HG03045 (cell line): Measurements from ENCODE around the gene FSIP1.
"Not testable (repeated sequence)": the region's sequence is repeated elsewhere in the genome, so short reads cannot be mapped to it uniquely, and the experiment has no call there.

Experiments
- ATAC-seq: cut with Tn5 transposase; IDR thresholded peaks from one replicate; pipeline ENCODE4 v1.9.1; 2021; ENCODE audit warnings: mild to moderate bottlenecking, moderate library complexity; ENCODE audit not compliant: unreplicated experiment

FSIP1 gene

GRCh38 chr15:39782441-39783138, at the start of gene FSIP1:
FSIP1 (minus strand) TSS chr15:39782841; CDS start chr15:39776524, 6,317 bp downstream.
- ATAC-seq = peak; percentile 98

- no peak for ATAC-seq
Observed at GRCh38 chr15:39830166-39830565, 47.5 kb upstream of the FSIP1 start.

DNA sequence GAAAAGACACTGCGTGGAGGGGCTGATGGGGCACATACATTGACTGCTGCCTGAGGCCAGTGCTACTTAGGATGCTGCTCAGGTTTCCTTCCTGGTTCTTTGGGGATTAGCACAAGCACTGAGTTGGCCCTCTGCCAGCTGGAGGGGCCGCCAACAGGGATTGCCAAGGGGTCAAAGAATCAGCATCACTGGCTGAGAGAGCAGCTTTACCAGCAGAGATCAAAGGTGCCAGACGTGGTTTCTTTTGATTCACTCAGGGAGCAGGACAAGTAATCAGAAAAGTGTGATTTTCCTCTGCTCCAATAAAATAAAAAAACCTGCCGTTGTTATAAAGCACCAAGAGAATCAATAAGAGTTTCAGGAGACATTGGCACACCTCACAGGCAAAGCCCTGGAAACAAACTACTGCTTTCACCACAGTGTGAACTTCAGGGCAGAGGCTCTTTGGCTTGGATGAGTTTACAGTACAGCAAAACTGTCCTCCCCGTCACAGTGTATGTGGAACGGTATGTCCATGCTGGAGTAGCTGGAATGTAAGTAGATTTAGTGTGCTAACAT, 45.8 kb upstream of the FSIP1 start:
- no peak for ATAC-seq

DNA sequence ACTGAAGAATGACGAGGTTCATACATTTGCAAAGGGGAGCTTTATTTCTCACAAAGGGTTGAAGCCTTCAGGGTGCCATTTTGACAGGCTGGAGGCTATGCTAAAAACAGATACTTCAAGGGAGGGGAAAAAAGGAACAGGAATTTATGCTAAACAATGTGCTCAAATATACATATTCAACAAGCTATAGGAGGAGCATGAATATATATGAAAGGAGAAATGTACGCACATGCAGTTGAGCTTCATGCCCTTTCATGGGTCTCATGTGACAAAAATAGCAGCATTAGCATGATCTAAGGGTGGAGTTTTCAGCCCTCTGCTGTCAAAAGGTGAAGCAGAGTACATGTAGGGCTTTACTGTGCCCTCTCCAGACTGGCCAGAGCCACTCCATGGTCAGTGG, 44.3 kb upstream of the FSIP1 start:
- ATAC-seq = no peak

- ATAC-seq = no peak
Observed at GRCh38 chr15:39823634-39824033, 41.0 kb upstream of the FSIP1 start.

DNA sequence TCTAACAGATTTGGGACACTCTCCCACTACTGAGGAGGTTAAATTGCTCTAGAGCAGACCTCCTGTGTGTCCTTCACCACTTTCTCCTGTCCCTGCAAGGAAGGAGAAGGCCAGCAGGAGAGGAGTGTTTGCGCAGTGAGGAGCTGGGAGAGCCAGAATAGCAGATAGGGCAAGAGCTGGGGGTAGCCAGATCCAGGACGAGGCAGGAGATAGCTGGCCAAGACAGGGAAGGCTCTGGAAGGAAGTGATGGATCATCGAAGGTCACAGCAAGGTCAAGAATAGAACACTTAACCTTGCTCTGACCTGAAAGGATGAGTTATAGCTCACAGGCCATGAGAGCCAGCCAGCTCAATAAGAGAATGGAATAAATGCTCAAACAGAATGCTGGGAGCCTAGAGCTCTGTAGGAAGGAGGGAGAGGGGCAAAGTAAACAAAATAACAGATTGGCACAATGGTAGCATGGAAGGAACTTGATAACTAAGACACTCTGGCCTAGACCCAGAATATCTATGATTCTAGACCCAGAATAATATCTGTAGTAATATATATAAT, 37.5 kb upstream of the FSIP1 start:
- no peak for ATAC-seq

- ATAC-seq = no peak
Observed at GRCh38 chr15:39819533-39819932, 36.9 kb upstream of the FSIP1 start.

DNA sequence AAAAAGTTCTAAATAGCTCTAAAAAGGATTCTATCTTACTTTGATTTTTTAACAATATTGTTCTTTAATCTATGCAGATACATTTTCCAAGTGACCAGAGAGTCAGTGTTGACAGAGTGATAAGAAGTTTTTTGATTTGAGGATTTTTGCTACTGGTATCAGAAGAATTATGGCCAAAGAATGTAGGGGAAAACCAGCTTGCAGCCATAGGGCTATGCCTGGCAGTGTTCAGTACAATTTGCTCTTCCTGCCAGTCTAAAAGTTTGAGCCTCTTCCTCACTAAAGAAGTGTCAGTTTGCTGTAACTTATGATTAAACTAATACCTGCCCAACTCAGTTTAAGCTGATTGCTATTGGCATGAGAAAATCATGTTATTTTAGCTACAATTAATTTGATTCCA, 35.3 kb upstream of the FSIP1 start:
- ATAC-seq = no peak

DNA sequence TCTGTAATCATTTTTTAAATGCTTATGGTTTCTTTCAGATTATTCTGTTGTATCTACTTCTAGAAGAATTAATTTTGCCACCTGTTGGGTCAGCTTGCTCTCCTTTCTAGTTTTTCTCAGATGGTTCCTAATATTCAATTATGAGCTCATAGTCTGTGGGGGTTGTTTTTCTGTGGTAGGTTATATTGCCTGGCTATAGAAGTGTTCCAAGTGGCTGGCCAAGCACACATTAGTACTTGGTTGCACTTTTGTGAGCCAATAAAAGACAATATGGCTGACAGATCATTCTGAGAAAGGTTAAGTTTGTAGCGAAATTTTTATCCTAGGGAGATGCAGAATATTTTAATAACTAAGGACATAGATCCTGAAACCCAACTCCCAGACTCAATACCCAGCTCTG, 31.8 kb upstream of the FSIP1 start:
- ATAC-seq = no peak

DNA sequence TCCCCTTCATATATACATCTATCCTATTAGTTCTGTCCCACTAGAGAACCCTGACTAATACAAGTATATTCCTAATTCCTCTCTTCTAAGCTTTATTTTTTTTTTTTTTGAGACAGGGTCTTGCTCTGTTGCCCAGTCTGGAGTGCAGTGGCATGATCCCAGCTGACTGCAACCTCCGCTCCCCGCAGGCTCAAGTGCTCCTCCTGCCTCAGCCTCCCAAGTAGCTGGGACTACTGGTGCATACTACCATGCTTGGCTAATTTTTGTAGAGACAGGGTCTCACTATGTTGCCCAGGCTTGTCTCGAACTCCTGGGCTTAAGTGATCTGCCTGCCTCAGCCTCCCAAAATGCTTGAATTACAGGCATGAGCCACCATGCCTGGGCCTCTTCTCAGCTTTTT, 30.0 kb upstream of the FSIP1 start:
- ATAC-seq = not testable (repeated sequence)

DNA sequence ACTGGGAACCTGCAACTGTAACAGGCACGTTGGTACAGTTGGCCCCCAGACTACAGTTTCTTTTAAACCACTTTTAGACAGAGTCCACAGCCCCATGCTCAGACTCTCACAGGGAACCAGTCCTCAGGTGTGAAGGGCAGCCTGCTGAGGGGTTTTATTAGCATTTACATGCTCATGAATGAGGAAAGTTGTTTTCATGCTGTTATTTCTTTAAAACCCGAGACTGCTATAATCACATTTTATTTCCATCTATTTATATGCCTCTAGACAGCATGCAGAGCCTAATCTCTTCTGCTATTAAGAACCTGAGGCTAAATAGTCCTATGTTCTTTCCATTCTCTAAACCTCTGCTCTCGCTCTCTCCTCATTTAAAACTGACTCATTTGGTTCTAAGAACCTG, 26.3 kb upstream of the FSIP1 start:
- no peak for ATAC-seq

GRCh38 chr15:39807791-39808190, 25.1 kb upstream of the FSIP1 start:
- ATAC-seq = no peak

DNA sequence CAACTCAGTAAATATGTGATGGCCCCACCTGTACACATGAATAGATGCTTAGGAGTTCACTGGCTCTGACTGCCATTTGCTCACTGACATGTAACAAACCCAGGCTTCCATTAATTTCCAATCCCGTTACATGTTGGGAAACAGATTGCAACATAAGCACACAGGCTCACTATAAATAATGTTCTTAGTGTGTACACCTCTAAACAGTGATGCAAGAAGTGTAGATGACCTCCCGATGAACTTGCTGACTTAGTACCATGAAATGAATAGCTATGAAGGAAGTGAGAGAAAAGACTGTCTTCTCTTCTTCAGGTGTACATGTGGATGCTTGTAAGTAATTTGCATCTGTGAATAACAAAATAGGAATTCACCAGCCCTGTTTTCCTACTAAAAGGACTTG, 21.4 kb upstream of the FSIP1 start:
- no peak for ATAC-seq

DNA sequence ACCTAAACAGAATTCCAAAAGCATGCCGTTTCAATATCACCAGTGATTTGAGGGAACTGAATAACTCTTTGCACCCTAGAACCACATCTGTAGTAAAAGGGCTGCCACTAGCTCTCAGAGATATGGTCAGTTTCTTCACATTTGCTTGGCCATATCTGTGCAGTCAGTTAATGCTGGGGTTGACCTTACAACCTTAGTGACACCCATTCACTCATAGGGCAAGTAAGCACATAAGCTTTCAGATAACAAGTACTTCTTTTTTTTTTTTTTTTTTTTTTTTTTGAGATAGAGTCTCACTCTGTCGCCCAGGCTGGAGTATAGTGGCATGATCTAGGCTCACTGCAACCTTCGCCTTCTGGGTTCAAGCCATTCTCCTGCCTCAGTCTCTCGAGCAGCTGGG, 20.4 kb upstream of the FSIP1 start:
- ATAC-seq = no peak

DNA sequence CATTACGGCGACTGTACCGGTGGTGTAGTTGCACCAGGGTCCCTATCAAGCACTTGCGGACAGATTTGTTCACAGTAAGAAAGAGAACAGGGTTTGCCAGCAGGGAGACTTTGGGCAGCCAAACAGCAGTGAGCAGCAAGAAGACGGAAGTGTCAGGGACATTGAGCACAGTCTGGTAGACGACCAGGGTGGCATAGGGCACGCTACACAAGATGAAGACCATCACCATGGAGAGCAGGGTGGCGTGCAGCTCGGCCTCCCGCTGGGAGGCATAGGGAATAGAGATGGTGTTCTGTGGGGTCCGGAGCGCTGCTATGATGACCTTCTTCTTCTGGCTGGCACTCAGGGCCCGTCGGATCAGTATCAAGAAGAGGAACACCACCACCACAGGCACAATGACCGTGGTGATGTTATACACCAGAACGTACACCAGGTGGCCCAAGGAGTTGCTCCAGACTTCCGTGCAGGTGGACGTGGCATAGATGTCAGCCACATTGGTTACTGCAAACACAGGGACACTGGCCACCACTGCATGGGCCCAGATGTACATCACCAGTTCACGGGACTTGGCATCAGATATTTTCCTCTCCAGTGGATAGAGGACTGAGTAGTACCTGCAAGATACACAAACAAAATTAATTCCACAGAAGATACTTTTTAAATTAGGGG, 19.1 kb upstream of the FSIP1 start:
- peak; percentile 57 for ATAC-seq

- no peak for ATAC-seq
Observed at GRCh38 chr15:39799552-39800011, 16.9 kb upstream of the FSIP1 start.

GRCh38 chr15:39798382-39798781, 15.7 kb upstream of the FSIP1 start:
- ATAC-seq = no peak

GRCh38 chr15:39797407-39797806, 14.8 kb upstream of the FSIP1 start:
- no peak for ATAC-seq

- ATAC-seq = no peak
Observed at GRCh38 chr15:39796601-39797000, 14.0 kb upstream of the FSIP1 start.

DNA sequence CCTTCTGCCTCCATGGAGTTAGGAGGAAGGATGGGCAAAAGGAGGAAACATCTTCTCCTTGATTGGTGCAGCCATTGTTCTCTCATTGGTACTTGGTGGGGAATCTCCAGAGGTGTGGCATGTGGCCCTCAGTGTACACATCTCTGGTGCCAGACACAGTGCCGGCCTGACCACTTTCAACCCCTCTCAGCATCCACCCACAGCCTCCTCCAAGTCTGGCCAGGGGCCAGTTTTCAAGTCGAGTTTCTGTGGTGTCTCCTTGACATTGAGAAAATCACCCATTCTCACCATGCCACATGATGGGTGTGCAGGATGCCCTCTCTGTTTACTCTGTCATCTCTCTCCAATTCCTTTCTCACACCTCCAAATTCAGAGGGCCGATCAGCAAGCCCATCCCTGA, 12.8 kb upstream of the FSIP1 start:
- ATAC-seq = no peak

DNA sequence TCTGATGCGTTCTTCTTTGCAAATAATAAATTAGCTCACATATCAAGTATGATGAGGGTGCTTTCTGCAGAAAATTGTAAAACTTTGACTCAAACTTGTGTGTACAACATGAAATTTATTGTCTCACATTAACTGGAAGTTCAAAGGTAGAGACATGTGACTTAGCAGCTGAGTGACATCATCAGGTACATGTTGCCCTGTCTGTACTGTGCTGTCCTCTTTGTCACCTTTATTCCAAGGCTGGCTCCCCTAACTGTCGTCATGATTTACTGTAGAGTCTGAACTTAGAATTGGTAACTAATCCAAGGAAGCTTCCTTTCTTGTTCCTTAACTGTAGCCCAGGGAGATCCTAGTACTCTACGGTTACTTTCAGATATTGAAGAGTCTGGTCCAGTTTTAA, 12.3 kb upstream of the FSIP1 start:
- no peak for ATAC-seq

- ATAC-seq = no peak
Observed at GRCh38 chr15:39793923-39794322, 11.3 kb upstream of the FSIP1 start.
